H1 (cell line): ENCODE data around the gene TMEM108. TPM values are rescaled to one million over a fixed set of nuclear protein-coding genes. Genes with fewer than 3 reads are reported as not detected.

Experiments
- CTCF ChIA-PET: fragments of 300-600 bp; sonication (Branson Sonifier 250); formaldehyde crosslinking; loops from one replicate; lab custom pipeline; 2021; ENCODE audit not compliant: partially characterized antibody; lab: Charles Lee
- POLR2A ChIA-PET: fragments of 300-600 bp; sonication (Branson Sonifier 250); formaldehyde crosslinking; loops from one replicate; lab custom pipeline; 2021; ENCODE audit warnings: inconsistent platforms; ENCODE audit not compliant: partially characterized antibody; lab: Charles Lee
- DNase-seq, 2 experiments: peaks; one replicate each; pipeline versions ENCODE4 v3.0.0 to v3.0.0-alpha.2; 2010 to 2022; ENCODE audit warnings: low spot score in 2 of 2, low read depth in 1 of 2, mixed read lengths in 1 of 2
- FAIRE-seq: peaks from 2 replicates; lab custom pipeline; 2011; peaks lifted over from hg19 to GRCh38; lab: Jason Lieb, UNC
- H2AFZ ChIP-seq: 2 replicates; pipeline ENCODE4 v1.8.1; 2012; ENCODE audit warnings: low read length, inconsistent platforms
- H2AK5ac ChIP-seq: 2 replicates; pipeline ENCODE4 v1.6.1; 2013; ENCODE audit warnings: low read depth, low read length
- H2BK120ac ChIP-seq: replicated peaks from 2 replicates; pipeline ENCODE3; 2013; ENCODE audit warnings: low read depth, low read length, inconsistent platforms
- H2BK12ac ChIP-seq: 2 replicates; pipeline ENCODE4 v1.6.1; 2013; ENCODE audit warnings: low read depth, low read length
- H2BK15ac ChIP-seq: 2 replicates; pipeline ENCODE4 v1.6.1; 2013; ENCODE audit warnings: low read length
- H2BK20ac ChIP-seq: 2 replicates; pipeline ENCODE4 v1.6.1; 2013; ENCODE audit warnings: low read length
- H2BK5ac ChIP-seq: 2 replicates; pipeline ENCODE4 v1.6.1; 2013; ENCODE audit warnings: low read depth, low read length
- H3K14ac ChIP-seq: 2 replicates; pipeline ENCODE4 v1.6.1; 2013; ENCODE audit warnings: inconsistent platforms; ENCODE audit not compliant: insufficient read length
- H3K18ac ChIP-seq: 2 replicates; pipeline ENCODE4 v1.6.1; 2013; ENCODE audit warnings: low read length; ENCODE audit errors: extremely low read depth
- H3K23ac ChIP-seq: 2 replicates; pipeline ENCODE4 v1.6.1; 2013; ENCODE audit warnings: inconsistent platforms; ENCODE audit not compliant: insufficient read length
- H3K23me2 ChIP-seq: 2 replicates; pipeline ENCODE4 v1.6.1; 2013; ENCODE audit warnings: low read depth, low read length
- H3K27ac ChIP-seq: 2 replicates; pipeline ENCODE4 v1.6.1; 2011; ENCODE audit warnings: low read depth, low read length, inconsistent platforms
- H3K27me3 ChIP-seq, 4 experiments: replicated peaks in 1 of 4; 1 replicate in 1 of 4; 2 replicates in 3 of 4; pipeline versions ENCODE4 v1.6.1 to v1.8.1; 2011 to 2013; ENCODE audit warnings: low read length in 3 of 4, mild to moderate bottlenecking in 3 of 4, inconsistent platforms in 2 of 4, mixed read lengths in 2 of 4, moderate library complexity in 1 of 4; ENCODE audit not compliant: control insufficient read depth in 3 of 4, insufficient read depth in 3 of 4; ENCODE audit errors: extremely low read depth in 1 of 4
- H3K36me3 ChIP-seq, 4 experiments: 2 replicates each; pipeline versions ENCODE4 v1.6.1 to v1.8.1; 2011 to 2013; ENCODE audit warnings: mild to moderate bottlenecking in 4 of 4, low read length in 3 of 4, moderate library complexity in 2 of 4, control low read depth in 1 of 4, inconsistent platforms in 1 of 4; ENCODE audit not compliant: insufficient read depth in 4 of 4, control insufficient read depth in 2 of 4
- H3K4ac ChIP-seq: replicated peaks from 2 replicates; pipeline ENCODE3; 2013; ENCODE audit warnings: low read length, low read depth, mixed read lengths, inconsistent platforms; ENCODE audit not compliant: insufficient read length
- H3K4me1 ChIP-seq, 4 experiments: replicated peaks in 1 of 4; 1 replicate in 1 of 4; 2 replicates in 3 of 4; pipeline versions ENCODE4 v1.6.1 to v1.8.1; 2011 to 2013; ENCODE audit warnings: low read length in 3 of 4, inconsistent platforms in 2 of 4, mixed read lengths in 1 of 4; ENCODE audit not compliant: insufficient read depth in 4 of 4, control insufficient read depth in 3 of 4
- H3K4me2 ChIP-seq, 2 experiments: 2 replicates each; pipeline versions ENCODE4 v1.6.1 to v1.8.1; 2011 to 2013; ENCODE audit warnings: low read depth in 2 of 2, low read length in 2 of 2, control low read depth in 1 of 2, inconsistent platforms in 1 of 2, mild to moderate bottlenecking in 1 of 2; ENCODE audit not compliant: insufficient read depth in 1 of 2
- H3K4me3 ChIP-seq, 4 experiments: fragments of 200-600, 300-600 bp in 1 of 4; sonication (generic), shearing (Covaris generic), sonication (Bioruptor Twin) in 1 of 4; 2 replicates each; pipeline versions ENCODE4 v1.5.1 to v1.8.1; 2011 to 2016; ENCODE audit warnings: low read length in 4 of 4, low read depth in 3 of 4, control low read depth in 2 of 4, inconsistent platforms in 2 of 4, mild to moderate bottlenecking in 2 of 4, mixed read lengths in 1 of 4, moderate library complexity in 1 of 4; ENCODE audit not compliant: insufficient read depth in 2 of 4; ENCODE audit errors: extremely low read depth in 1 of 4
- H3K56ac ChIP-seq: replicated peaks from 2 replicates; pipeline ENCODE3; 2013; ENCODE audit warnings: low read depth, mild to moderate bottlenecking, mixed read lengths, low read length, inconsistent platforms; ENCODE audit not compliant: insufficient read length
- H3K79me1 ChIP-seq: 2 replicates; pipeline ENCODE4 v1.6.1; 2013; ENCODE audit warnings: low read depth, low read length, control low read depth
- H3K79me2 ChIP-seq, 2 experiments: 2 replicates each; pipeline versions ENCODE4 v1.6.1 to v1.8.1; 2012 to 2013; ENCODE audit warnings: low read length in 2 of 2, mild to moderate bottlenecking in 2 of 2, inconsistent platforms in 1 of 2; ENCODE audit not compliant: insufficient read depth in 2 of 2, control insufficient read depth in 1 of 2
- H3K9ac ChIP-seq, 4 experiments: replicated peaks in 1 of 4; 1 replicate in 1 of 4; 2 replicates in 3 of 4; pipeline versions ENCODE4 v1.6.1 to v1.8.1; 2011 to 2013; ENCODE audit warnings: low read depth in 3 of 4, low read length in 3 of 4, control low read depth in 2 of 4, mild to moderate bottlenecking in 2 of 4, moderate library complexity in 2 of 4, inconsistent platforms in 1 of 4; ENCODE audit errors: extremely low read depth in 1 of 4
- H3K9me3 ChIP-seq, 2 experiments: 2 replicates each; pipeline versions ENCODE4 v1.6.1 to v1.8.1; 2012 to 2013; ENCODE audit warnings: mild to moderate bottlenecking in 2 of 2, moderate library complexity in 2 of 2, control low read depth in 1 of 2, inconsistent platforms in 1 of 2, low read depth in 1 of 2, low read length in 1 of 2, mixed read lengths in 1 of 2; ENCODE audit not compliant: insufficient read depth in 2 of 2
- H4K20me1 ChIP-seq, 2 experiments: replicated peaks in 1 of 2; 2 replicates each; pipeline versions ENCODE3 to v1.8.1; 2011 to 2013; ENCODE audit warnings: inconsistent platforms in 2 of 2, low read length in 2 of 2, mild to moderate bottlenecking in 1 of 2; ENCODE audit not compliant: insufficient read depth in 2 of 2, control insufficient read depth in 1 of 2
- H4K5ac ChIP-seq: 2 replicates; pipeline ENCODE4 v1.6.1; 2013; ENCODE audit warnings: low read length, low read depth, mixed read lengths, inconsistent platforms; ENCODE audit not compliant: insufficient read length
- H4K8ac ChIP-seq: 2 replicates; pipeline ENCODE4 v1.8.0; 2013; ENCODE audit warnings: mild to moderate bottlenecking, moderate library complexity, low read length, inconsistent platforms; ENCODE audit not compliant: insufficient read depth; ENCODE audit errors: extremely low read depth
- H4K91ac ChIP-seq: replicated peaks from 2 replicates; pipeline ENCODE3; 2013; ENCODE audit warnings: low read length, mixed read lengths, inconsistent platforms; ENCODE audit not compliant: insufficient read length
- BCL11A ChIP-seq, 2 experiments: IDR thresholded peaks; one replicate each; pipeline ENCODE4 v1.6.1; 2011; ENCODE audit warnings: low read depth in 2 of 2, low read length in 2 of 2, mild to moderate bottlenecking in 2 of 2
- CEBPB ChIP-seq: IDR thresholded peaks from 2 replicates; pipeline ENCODE4 v1.6.1; 2012; ENCODE audit warnings: low read depth, low read length
- CREB1 ChIP-seq: IDR thresholded peaks from 2 replicates; pipeline ENCODE4 v1.6.1; 2012; ENCODE audit warnings: inconsistent platforms
- HDAC6 ChIP-seq: IDR thresholded peaks from one replicate; pipeline ENCODE4 v1.7.1; 2012; ENCODE audit warnings: low read depth, mild to moderate bottlenecking, inconsistent platforms, low read length, moderate library complexity
- JUN ChIP-seq: IDR thresholded peaks from 2 replicates; pipeline ENCODE4 v1.6.1; 2011; ENCODE audit warnings: low read depth, mild to moderate bottlenecking, improper control_type of control experiment, low read length
- JUND ChIP-seq: IDR thresholded peaks from 2 replicates; pipeline ENCODE4 v1.6.1; 2011; ENCODE audit warnings: mild to moderate bottlenecking, improper control_type of control experiment, low read length
- KDM1A ChIP-seq: fragments of 200-600, 300-600 bp; sonication (generic); IDR thresholded peaks from 2 replicates; pipeline ENCODE4 v1.7.1; 2016; ENCODE audit warnings: mild to moderate bottlenecking, low read length, borderline replicate concordance
- KDM5A ChIP-seq: fragments of 200-600 bp; IDR thresholded peaks from 2 replicates; pipeline ENCODE4 v1.7.1; 2012; ENCODE audit warnings: mild to moderate bottlenecking, low read length, inconsistent platforms, mixed read lengths
- MAFK ChIP-seq: IDR thresholded peaks from 2 replicates; pipeline ENCODE4 v1.6.1; 2012; ENCODE audit warnings: low read depth, mild to moderate bottlenecking, improper control_type of control experiment, low read length
- POU5F1 ChIP-seq: IDR thresholded peaks from 2 replicates; pipeline ENCODE4 v1.6.1; 2011; ENCODE audit warnings: low read depth, mild to moderate bottlenecking, low read length, moderate library complexity
- RAD21 ChIP-seq, 2 experiments: IDR thresholded peaks in 1 of 2; conservative IDR thresholded peaks in 1 of 2; 2 replicates each; pipeline ENCODE4 v1.6.1; 2011; ENCODE audit warnings: low read depth in 2 of 2, low read length in 2 of 2, improper control_type of control experiment in 1 of 2, inconsistent platforms in 1 of 2, mild to moderate bottlenecking in 1 of 2, moderate library complexity in 1 of 2
- SAP30 ChIP-seq: fragments of 300-600 bp; sonication (generic); IDR thresholded peaks from 2 replicates; pipeline ENCODE4 v1.7.1; 2012; ENCODE audit warnings: low read length, moderate library complexity, mild to moderate bottlenecking, inconsistent platforms; ENCODE audit not compliant: insufficient read depth, insufficient replicate concordance
- TCF12 ChIP-seq: IDR thresholded peaks from 2 replicates; pipeline ENCODE4 v1.6.1; 2011; ENCODE audit warnings: low read depth, mild to moderate bottlenecking, low read length
- WGBS, 2 experiments: shearing (Covaris generic) in 1 of 2; methylation state at CpG; one replicate each; pipeline versions ENCODE4 v1.1.6 to v1.1.7; 2013 to 2015; ENCODE audit warnings: low lambda C conversion rate in 2 of 2, mixed read lengths in 2 of 2, inconsistent platforms in 1 of 2, low coverage in 1 of 2, missing lambda C conversion rate in 1 of 2; ENCODE audit not compliant: insufficient replicate concordance in 2 of 2, insufficient coverage in 1 of 2, insufficient read length in 1 of 2; ENCODE audit errors: extremely low coverage in 1 of 2, missing lambda C conversion rate in 1 of 2; 5-methylcytosine and 5-hydroxymethylcytosine counted together
- polyA plus RNA-seq, 7 experiments: library from polyadenylated mRNA; depleted of rRNA in 3 of 7; stranded (reverse) in 5 of 7; unstranded in 2 of 7; fragments of >200 nt in 5 of 7; fragments of 200-250 nt in 2 of 7; gene quantifications; 1 replicate in 5 of 7; 2 replicates in 1 of 7; 4 replicates in 1 of 7; pipeline versions ENCODE4 v1.2.1 to v1.2.3, GENCODE V29; 2011 to 2013; ENCODE audit warnings: missing spikeins in 2 of 7, mixed read lengths in 2 of 7
- total RNA-seq: library from RNA; stranded (reverse); fragmentation: NEBNext Ultra II Directional; extraction: Animal tissue kit (Norgen Biotek cat#: 25700); gene quantifications from 2 replicates; pipeline ENCODE4 v1.2.1, GENCODE V29; 2021
- TF ChIP-seq, protein P1 (sequence below): IDR thresholded peaks from 2 replicates; pipeline ENCODE4 v1.6.1; 2011; ENCODE audit warnings: low read length, improper control_type of control experiment

Gene TMEM108
- total and polyA plus RNA-seq, 2 of the 8 experiments (the other 6 are each of a cell fraction or from before 2014, with no cell fraction given), result 14.3 to 16.2 TPM

DNA sequence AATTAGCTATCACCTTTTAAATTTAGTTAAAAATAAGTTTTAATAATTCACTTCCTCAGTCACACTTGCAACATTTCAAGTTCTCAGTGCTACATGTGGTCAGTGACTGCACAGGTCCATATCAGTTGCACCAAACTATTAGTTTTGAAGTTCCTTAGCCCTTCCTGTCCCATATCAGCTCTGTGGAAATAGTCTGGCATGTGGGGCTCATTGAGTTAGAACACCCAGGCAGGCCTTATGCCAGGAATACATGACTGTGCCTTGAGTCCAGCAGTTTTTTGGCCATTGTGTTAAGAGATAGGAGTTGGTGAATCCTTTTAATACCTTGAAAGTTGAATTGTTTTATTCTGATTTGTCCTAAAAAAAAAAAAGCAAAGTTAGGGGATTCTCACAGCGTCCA, 207.9 kb downstream of the TMEM108 start:
- Histone ChIP-seq H4K91ac (no peak overlapping the region), H3K79me1 (no peaks in the 10 kb centered on the region), H2BK5ac (no peak overlapping the region), H2BK12ac (no peak overlapping the region), H3K4me1 (no peaks in the 10 kb centered on the region), H2AFZ (no peak overlapping the region), H2AK5ac (no peak overlapping the region), H3K9me3 (peaks cover 0 to 3% of the 10 kb centered on the region in 2 experiments; a peak in 2 of 4 replicates), H4K20me1 (peaks cover 0 to 2% of the 10 kb centered on the region in 2 experiments), H2BK15ac (no peak overlapping the region), H3K23me2 (no peaks in the 10 kb centered on the region), H4K5ac (no peak overlapping the region), H2BK120ac (no peak overlapping the region), H3K14ac (no peak overlapping the region), H3K27ac (no peak overlapping the region), H3K23ac (no peak overlapping the region), H4K8ac (no peak overlapping the region), H3K4me3 (no peak overlapping the region), H3K79me2 (no peaks in the 10 kb centered on the region), H3K4ac (no peak overlapping the region), H3K36me3 (no peaks in the 10 kb centered on the region), H3K27me3 (no peaks in the 10 kb centered on the region), H3K18ac (no peak overlapping the region), H3K56ac (no peak overlapping the region), H3K9ac (no peak overlapping the region), H2BK20ac (no peak overlapping the region), H3K4me2 (no peak overlapping the region)
- 67% methylated on average over 1 of the region's 1 CpG; no CpG with 5 or more reads in 1 of the 2 experiments for WGBS, 2 experiments
- CTCF ChIA-PET, result interaction anchor here (0.6 kb wide), 1 partner anchor 114 kb away, joined by 4 read pairs; no protein-coding TSS in a partner anchor
- no peak for DNase-seq
- no peak for FAIRE-seq
- POLR2A ChIA-PET, result interaction anchor here (0.9 kb wide), 1 partner anchor 14 kb away, joined by 3 read pairs; no protein-coding TSS in a partner anchor
- no peak for TF ChIP-seq KDM5A
- TF ChIP-seq KDM1A, result no peak
- TF ChIP-seq JUN, result no peak
- no peak for TF ChIP-seq BCL11A (IDR thresholded peaks at IDR 0.05; ENCODE audit: low read depth in 2 of 2, low read length in 2 of 2)
- no peak for TF ChIP-seq CREB1
- TF ChIP-seq RAD21 (IDR thresholded peaks at IDR 0.05 in 1 of 2, conservative IDR thresholded peaks at IDR 0.05 in 1 of 2; ENCODE audit: low read depth in 2 of 2, low read length in 2 of 2), result no peak
- TF ChIP-seq, protein P1, sequence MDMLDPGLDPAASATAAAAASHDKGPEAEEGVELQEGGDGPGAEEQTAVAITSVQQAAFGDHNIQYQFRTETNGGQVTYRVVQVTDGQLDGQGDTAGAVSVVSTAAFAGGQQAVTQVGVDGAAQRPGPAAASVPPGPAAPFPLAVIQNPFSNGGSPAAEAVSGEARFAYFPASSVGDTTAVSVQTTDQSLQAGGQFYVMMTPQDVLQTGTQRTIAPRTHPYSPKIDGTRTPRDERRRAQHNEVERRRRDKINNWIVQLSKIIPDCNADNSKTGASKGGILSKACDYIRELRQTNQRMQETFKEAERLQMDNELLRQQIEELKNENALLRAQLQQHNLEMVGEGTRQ, result no peak
- TF ChIP-seq TCF12, result no peak
- TF ChIP-seq SAP30, result no peak
- TF ChIP-seq HDAC6, result no peak
- no peak for TF ChIP-seq CEBPB
- no peak for TF ChIP-seq POU5F1
- TF ChIP-seq JUND, result no peak
- TF ChIP-seq MAFK, result no peak
